B cell (primary cell): ENCODE data around the gene SLC7A1. TPM values are rescaled to one million over a fixed set of nuclear protein-coding genes. Genes with fewer than 3 reads are reported as not detected.

Source experiments
- ATAC-seq: fragments of 200-7000 bp; cut with Tn5 transposase; one replicate; pipeline ENCODE4 v1.10.0; 2021; ENCODE audit warnings: low read depth, mild to moderate bottlenecking, moderate number of reproducible peaks, moderate library complexity
- CTCF ChIA-PET: fragments of 350-600 bp; sonication (Branson Sonifier 250); formaldehyde crosslinking; loops from one replicate; lab custom pipeline; 2021; ENCODE audit warnings: antibody characterized with exemption, inconsistent platforms; lab: Charles Lee
- POLR2A ChIA-PET: fragments of 350-600 bp; sonication (Branson Sonifier 250); formaldehyde crosslinking; loops from one replicate; lab custom pipeline; 2021; ENCODE audit warnings: antibody characterized with exemption; lab: Charles Lee
- DNase-seq: peaks from one replicate; pipeline ENCODE4 v3.0.0; 2013
- H2AFZ ChIP-seq: 2 replicates; pipeline ENCODE4 v1.6.1; 2012; ENCODE audit warnings: mild to moderate bottlenecking, low read depth, low read length; ENCODE audit not compliant: insufficient read depth, poor library complexity, severe bottlenecking
- H3K27ac ChIP-seq, 2 donors: 1 replicate in 1 of 2; 2 replicates in 1 of 2; pipeline ENCODE4 v1.5.1; 2012 to 2013; ENCODE audit warnings: low read length in 2 of 2, mild to moderate bottlenecking in 2 of 2, moderate library complexity in 1 of 2
- H3K27me3 ChIP-seq, 4 experiments: fragments of 200-600 bp in 1 of 4; sonication (generic) in 1 of 4; replicated peaks in 1 of 4; 1 replicate in 2 of 4; 2 replicates in 2 of 4; pipeline versions ENCODE4 v1.6.1 to v1.7.0; 2013 to 2016; ENCODE audit warnings: low read length in 3 of 4, mild to moderate bottlenecking in 2 of 4, mixed read lengths in 1 of 4, moderate library complexity in 1 of 4; ENCODE audit not compliant: insufficient read depth in 4 of 4, control insufficient read depth in 3 of 4; ENCODE audit errors: control extremely low read depth in 1 of 4
- H3K36me3 ChIP-seq, 2 experiments: replicated peaks in 1 of 2; 1 replicate in 1 of 2; 2 replicates in 1 of 2; pipeline versions ENCODE4 v1.6.1 to v1.7.1; 2013; ENCODE audit warnings: low read length in 1 of 2; ENCODE audit not compliant: insufficient read depth in 2 of 2, control insufficient read depth in 1 of 2; ENCODE audit errors: control extremely low read depth in 1 of 2, extremely low read depth in 1 of 2
- H3K4me1 ChIP-seq, 2 donors: fragments of 200-600 bp in 1 of 2; sonication (generic) in 1 of 2; 1 replicate in 1 of 2; 2 replicates in 1 of 2; pipeline versions ENCODE4 v1.5.1 to v1.6.1; 2013 to 2017; ENCODE audit warnings: low read length in 2 of 2; ENCODE audit not compliant: control insufficient read depth in 2 of 2, insufficient read depth in 2 of 2
- H3K4me2 ChIP-seq: replicated peaks from 2 replicates; pipeline ENCODE3; 2012; ENCODE audit warnings: mild to moderate bottlenecking, low read depth, low read length; ENCODE audit not compliant: poor library complexity, severe bottlenecking
- H3K4me3 ChIP-seq, 5 experiments: fragments of 200-600 bp in 1 of 5; sonication (generic) in 1 of 5; 1 replicate in 3 of 5; 2 replicates in 2 of 5; pipeline versions ENCODE4 v1.5.1 to v1.7.0; 2011 to 2016; ENCODE audit warnings: low read length in 4 of 5, mild to moderate bottlenecking in 4 of 5, low read depth in 2 of 5, control low read depth in 1 of 5, moderate library complexity in 1 of 5; ENCODE audit not compliant: insufficient read depth in 1 of 5; ENCODE audit errors: control extremely low read depth in 1 of 5, extremely low read depth in 1 of 5
- H3K79me2 ChIP-seq: fragments of 200-600 bp; sonication (generic); one replicate; pipeline ENCODE4 v1.6.0; 2016; ENCODE audit warnings: low read length; ENCODE audit not compliant: control insufficient read depth, insufficient read depth
- H3K9ac ChIP-seq: fragments of 200-600 bp; sonication (generic); 2 replicates; pipeline ENCODE4 v1.6.1; 2017; ENCODE audit warnings: mild to moderate bottlenecking, low read length, moderate library complexity
- H3K9me3 ChIP-seq, 3 donors: one replicate each; pipeline versions ENCODE4 v1.6.1 to v1.7.1; 2013; ENCODE audit warnings: low read length in 2 of 3; ENCODE audit not compliant: control insufficient read depth in 2 of 3, insufficient read depth in 1 of 3; ENCODE audit errors: control extremely low read depth in 1 of 3
- H4K20me1 ChIP-seq: 2 replicates; pipeline ENCODE4 v1.6.0; 2012; ENCODE audit warnings: mild to moderate bottlenecking, low read length; ENCODE audit not compliant: insufficient read depth, control insufficient read depth, poor library complexity, severe bottlenecking
- H3K27ac Mint-ChIP-seq: one replicate; pipeline ENCODE4 v1.8.0; 2021; ENCODE audit warnings: mixed read lengths
- H3K27me3 Mint-ChIP-seq: one replicate; pipeline ENCODE4 v1.8.0; 2021; ENCODE audit warnings: mixed read lengths
- H3K4me1 Mint-ChIP-seq: one replicate; pipeline ENCODE4 v1.8.0; 2021; ENCODE audit warnings: mixed read lengths
- H3K4me3 Mint-ChIP-seq: one replicate; pipeline ENCODE4 v1.8.0; 2021; ENCODE audit warnings: mixed read lengths
- H3K9me3 Mint-ChIP-seq: one replicate; pipeline ENCODE4 v1.8.0; 2022; ENCODE audit warnings: mixed read lengths; ENCODE audit not compliant: insufficient read depth
- EZH2 ChIP-seq: IDR thresholded peaks from 2 replicates; pipeline ENCODE4 v1.6.1; 2012; ENCODE audit warnings: borderline replicate concordance, low read depth, mild to moderate bottlenecking, moderate library complexity, low read length; ENCODE audit not compliant: insufficient read depth, poor library complexity, severe bottlenecking
- WGBS: methylation state at CpG from one replicate; pipeline ENCODE4 v1.1.5; 2013; ENCODE audit warnings: missing lambda C conversion rate; ENCODE audit not compliant: insufficient coverage; 5-methylcytosine and 5-hydroxymethylcytosine counted together
- intact Hi-C: fragments of 100-400 bp; cut with micrococcal nuclease; formaldehyde crosslinking; loops from one replicate; pipeline ENCODE4 v1.10.0; 2022
- polyA plus RNA-seq: library from polyadenylated mRNA; depleted of rRNA; stranded (reverse); fragments of >200 nt; gene quantifications from 2 replicates; pipeline ENCODE4 v1.2.3, GENCODE V29; 2012
- total RNA-seq, 2 donors: library from RNA; stranded (reverse); fragments of 120-200 nt in 1 of 2; gene quantifications; 1 replicate in 1 of 2; 2 replicates in 1 of 2; pipeline versions ENCODE4 v1.2.3 to v1.2.4, GENCODE V29; 2013 to 2022
- TF ChIP-seq, protein P1 (sequence below): fragments of 200-600 bp; IDR thresholded peaks from one replicate; pipeline ENCODE4 v1.8.0; 2022; ENCODE audit warnings: antibody characterized with exemption, mild to moderate bottlenecking

Gene SLC7A1
- total and polyA plus RNA-seq, 2 donors (not counting 1 experiment from before 2014, with no cell fraction given): 3.3 to 23.1 TPM

DNA sequence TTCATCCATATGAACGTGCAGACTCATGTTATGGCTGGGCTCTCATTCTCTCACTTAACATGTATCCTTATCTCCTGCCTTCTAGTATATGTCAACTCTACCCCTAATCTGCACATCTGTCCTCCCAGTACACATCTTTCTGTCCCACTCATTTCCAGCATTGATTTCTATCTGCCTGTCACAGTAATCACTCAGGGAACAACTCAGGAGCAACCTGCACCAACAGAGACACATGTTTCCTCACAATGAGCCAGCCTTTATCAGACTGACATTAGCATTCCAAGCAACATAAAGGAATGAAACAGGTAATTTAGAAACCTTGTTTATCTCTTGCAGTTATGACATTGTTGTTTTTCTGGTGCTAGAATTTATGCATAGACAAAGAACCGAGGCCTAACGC lies 17.6 kb upstream of the SLC7A1 start:
- Histone ChIP-seq H2AFZ (no peak overlapping the region), H4K20me1 (no peaks in the 10 kb centered on the region), H3K36me3 (no peaks in the 10 kb centered on the region), H3K4me2 (no peak overlapping the region), H3K79me2 (no peaks in the 10 kb centered on the region), H3K9me3 (no peaks in the 10 kb centered on the region), H3K4me3 (no peak overlapping the region), H3K27me3 (peaks cover 0 to 21% (median 11%) of the 10 kb centered on the region in 4 experiments), H3K9ac (no peak overlapping the region), H3K27ac (no peak overlapping the region), H3K4me1 (no peaks in the 10 kb centered on the region)
- 83% methylated on average over 1 of the region's 3 CpGs for WGBS
- no peaks in the 10 kb centered on the region for H3K4me1 Mint-ChIP-seq
- no peak for DNase-seq
- ATAC-seq: no peak
- no peak for TF ChIP-seq EZH2
- TF ChIP-seq, protein P1, sequence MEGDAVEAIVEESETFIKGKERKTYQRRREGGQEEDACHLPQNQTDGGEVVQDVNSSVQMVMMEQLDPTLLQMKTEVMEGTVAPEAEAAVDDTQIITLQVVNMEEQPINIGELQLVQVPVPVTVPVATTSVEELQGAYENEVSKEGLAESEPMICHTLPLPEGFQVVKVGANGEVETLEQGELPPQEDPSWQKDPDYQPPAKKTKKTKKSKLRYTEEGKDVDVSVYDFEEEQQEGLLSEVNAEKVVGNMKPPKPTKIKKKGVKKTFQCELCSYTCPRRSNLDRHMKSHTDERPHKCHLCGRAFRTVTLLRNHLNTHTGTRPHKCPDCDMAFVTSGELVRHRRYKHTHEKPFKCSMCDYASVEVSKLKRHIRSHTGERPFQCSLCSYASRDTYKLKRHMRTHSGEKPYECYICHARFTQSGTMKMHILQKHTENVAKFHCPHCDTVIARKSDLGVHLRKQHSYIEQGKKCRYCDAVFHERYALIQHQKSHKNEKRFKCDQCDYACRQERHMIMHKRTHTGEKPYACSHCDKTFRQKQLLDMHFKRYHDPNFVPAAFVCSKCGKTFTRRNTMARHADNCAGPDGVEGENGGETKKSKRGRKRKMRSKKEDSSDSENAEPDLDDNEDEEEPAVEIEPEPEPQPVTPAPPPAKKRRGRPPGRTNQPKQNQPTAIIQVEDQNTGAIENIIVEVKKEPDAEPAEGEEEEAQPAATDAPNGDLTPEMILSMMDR: no peak
- ChIA-PET CTCF (no interaction called here), POLR2A (no interaction called here)
- H3K27me3 Mint-ChIP-seq: peaks cover 65% of the 10 kb centered on the region
- intact Hi-C loops: no loop called here
- peaks cover 9% of the 10 kb centered on the region for H3K9me3 Mint-ChIP-seq
- H3K27ac Mint-ChIP-seq: no peak overlapping the region
- no peak overlapping the region for H3K4me3 Mint-ChIP-seq

DNA sequence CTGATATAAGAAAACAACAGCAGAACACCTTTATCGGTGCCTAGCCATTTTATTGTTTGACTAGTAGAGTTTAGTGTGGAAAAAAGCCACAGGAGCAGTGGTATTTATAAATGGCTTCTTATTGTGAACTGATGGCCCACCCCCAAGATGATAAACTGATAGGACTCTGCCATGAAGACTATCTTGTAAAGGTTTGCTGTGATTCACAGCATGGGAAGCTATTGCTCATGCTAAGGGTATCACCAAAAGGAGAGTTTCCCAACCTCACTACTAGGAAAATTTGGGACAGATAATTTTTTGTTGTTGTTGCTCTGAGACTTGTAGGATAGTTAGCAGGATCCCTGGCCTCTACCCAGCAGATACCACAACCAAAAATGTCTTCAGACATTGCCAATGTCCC lies 12.0 kb upstream of the SLC7A1 start:
- H2AFZ ChIP-seq: no peak overlapping the region
- WGBS: 100% methylated on average over 1 of the region's 1 CpG
- no peaks in the 10 kb centered on the region for H4K20me1 ChIP-seq
- no peaks in the 10 kb centered on the region for H3K4me1 Mint-ChIP-seq
- no peaks in the 10 kb centered on the region for H3K36me3 ChIP-seq
- H3K9me3 ChIP-seq: no peaks in the 10 kb centered on the region
- ATAC-seq (no peak), DNase-seq (no peak)
- no peak overlapping the region for H3K4me3 Mint-ChIP-seq
- no peak overlapping the region for H3K27ac Mint-ChIP-seq
- no peaks in the 10 kb centered on the region for H3K9me3 Mint-ChIP-seq
- no peaks in the 10 kb centered on the region for H3K4me1 ChIP-seq
- H3K4me2 ChIP-seq: no peak overlapping the region
- intact Hi-C loops: no loop called here
- POLR2A ChIA-PET: no interaction called here
- no peak overlapping the region for H3K9ac ChIP-seq
- peaks cover 25% of the 10 kb centered on the region for H3K27me3 Mint-ChIP-seq
- CTCF ChIA-PET: no interaction called here
- TF ChIP-seq, protein P1: no peak
- H3K27me3 ChIP-seq: peaks cover 0 to 19% (median 2%) of the 10 kb centered on the region in 4 experiments
- H3K79me2 ChIP-seq: no peaks in the 10 kb centered on the region
- no peak overlapping the region for H3K27ac ChIP-seq
- no peak overlapping the region for H3K4me3 ChIP-seq
